Smooth muscle cell (in vitro differentiated cells): ENCODE measurements around the gene CXCL11. TPM values are rescaled to one million over a fixed set of nuclear protein-coding genes. Genes with fewer than 3 reads are reported as not detected.
A peak's percentile ranks its signal among the peaks of the same experiment; 100 is the strongest.
"Not testable (repeated sequence)": the region's sequence is repeated elsewhere in the genome, so short reads cannot be mapped to it uniquely, and the experiment has no call there.

ENCODE experiments used
- DNase-seq: peaks from one replicate; lab custom pipeline; 2025; ENCODE audit not compliant: unreplicated experiment; lab: John Stamatoyannopoulos, UW
- H2AFZ ChIP-seq: fragments of 200-600 bp; sonication (generic); 2 replicates; pipeline ENCODE4 v1.6.0; 2016; ENCODE audit warnings: antibody characterized with exemption, low read depth, mild to moderate bottlenecking
- H3F3A ChIP-seq: fragments of 200-600 bp; sonication (generic); 2 replicates; pipeline ENCODE4 v1.6.0; 2017; ENCODE audit warnings: antibody characterized with exemption, low read depth
- H3K27ac ChIP-seq: fragments of 200-600 bp; sonication (generic); 2 replicates; pipeline ENCODE4 v1.5.1; 2016; ENCODE audit warnings: low read depth, mild to moderate bottlenecking
- H3K27me3 ChIP-seq: fragments of 200-600 bp; sonication (generic); 2 replicates; pipeline ENCODE4 v1.6.1; 2016; ENCODE audit warnings: low read depth, mild to moderate bottlenecking
- H3K36me3 ChIP-seq: fragments of 200-600 bp; sonication (generic); 2 replicates; pipeline ENCODE4 v1.5.1; 2016; ENCODE audit warnings: low read depth
- H3K4me1 ChIP-seq: fragments of 200-600 bp; sonication (generic); 2 replicates; pipeline ENCODE4 v1.5.1; 2016; ENCODE audit warnings: low read depth
- H3K4me2 ChIP-seq: fragments of 200-600 bp; sonication (generic); 2 replicates; pipeline ENCODE4 v1.6.0; 2016; ENCODE audit warnings: mild to moderate bottlenecking
- H3K4me3 ChIP-seq: fragments of 200-600 bp; sonication (generic); 2 replicates; pipeline ENCODE4 v1.5.1; 2016; ENCODE audit warnings: mild to moderate bottlenecking
- H3K79me2 ChIP-seq: fragments of 200-600 bp; sonication (generic); 2 replicates; pipeline ENCODE4 v1.6.0; 2016; ENCODE audit warnings: low read depth, mild to moderate bottlenecking
- H3K9ac ChIP-seq: fragments of 200-600 bp; sonication (generic); 2 replicates; pipeline ENCODE4 v1.6.0; 2016; ENCODE audit warnings: low read depth
- H3K9me3 ChIP-seq: fragments of 200-600 bp; sonication (generic); replicated peaks from 2 replicates; pipeline ENCODE4 v1.5.1; 2016; ENCODE audit warnings: low read depth
- H4K20me1 ChIP-seq: fragments of 200-600 bp; sonication (generic); 2 replicates; pipeline ENCODE4 v1.6.0; 2016; ENCODE audit warnings: low read depth
- WGBS: methylation state at CpG from one replicate; pipeline ENCODE4 v1.1.7; 2016; ENCODE audit warnings: low lambda C conversion rate; 5-methylcytosine and 5-hydroxymethylcytosine counted together
- polyA plus RNA-seq: library from polyadenylated mRNA; unstranded; fragments of >200 nt; fragmentation: Nextera tagmentation; extraction: Ambion mirVana; gene quantifications from 2 replicates; pipeline ENCODE4 v1.2.1, GENCODE V29; 2016
- total RNA-seq: library from RNA; depleted of rRNA; stranded (reverse); fragments of >200 nt; gene quantifications from 2 replicates; pipeline ENCODE4 v1.2.3, GENCODE V29; 2014
- TF ChIP-seq, protein P1 (sequence below): fragments of 200-600 bp; sonication (generic); IDR thresholded peaks from 2 replicates; pipeline ENCODE4 v1.5.1; 2017; ENCODE audit warnings: borderline replicate concordance, mild to moderate bottlenecking, antibody characterized with exemption; ENCODE audit not compliant: insufficient read depth, poor library complexity, severe bottlenecking

CXCL11 gene
- total and polyA plus RNA-seq, 2 experiments from 2014 or later: not detected

DNA sequence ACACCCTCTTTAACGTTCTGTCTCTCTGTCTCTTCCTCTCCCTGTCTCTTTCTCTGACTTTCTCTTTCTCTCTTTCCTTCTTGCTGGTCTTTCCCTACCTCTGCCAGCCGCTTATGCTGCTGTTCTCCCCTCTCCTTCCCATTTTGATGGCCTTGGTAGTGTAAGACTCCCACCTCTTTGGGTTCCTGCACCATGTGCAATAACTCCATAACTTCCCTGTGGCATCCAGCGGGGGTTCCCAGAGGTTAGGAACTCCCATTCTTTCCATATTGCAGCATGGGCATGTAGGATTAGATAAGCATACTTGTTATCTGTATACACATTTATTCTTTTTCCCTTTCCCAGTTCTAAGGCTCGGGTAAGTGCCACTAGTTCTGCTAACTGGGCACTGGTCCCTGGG is 8.8 kb upstream of the CXCL11 start:
- not testable (repeated sequence) for H2AFZ ChIP-seq, H3K79me2 ChIP-seq, H3K4me3 ChIP-seq, DNase-seq, H3K36me3 ChIP-seq, H3K9ac ChIP-seq, H3K27ac ChIP-seq, H3F3A ChIP-seq, H3K4me1 ChIP-seq, H3K27me3 ChIP-seq, H4K20me1 ChIP-seq, H3K9me3 ChIP-seq, H3K4me2 ChIP-seq
- WGBS: 84% methylated on average over 4 of the region's 4 CpGs

DNA sequence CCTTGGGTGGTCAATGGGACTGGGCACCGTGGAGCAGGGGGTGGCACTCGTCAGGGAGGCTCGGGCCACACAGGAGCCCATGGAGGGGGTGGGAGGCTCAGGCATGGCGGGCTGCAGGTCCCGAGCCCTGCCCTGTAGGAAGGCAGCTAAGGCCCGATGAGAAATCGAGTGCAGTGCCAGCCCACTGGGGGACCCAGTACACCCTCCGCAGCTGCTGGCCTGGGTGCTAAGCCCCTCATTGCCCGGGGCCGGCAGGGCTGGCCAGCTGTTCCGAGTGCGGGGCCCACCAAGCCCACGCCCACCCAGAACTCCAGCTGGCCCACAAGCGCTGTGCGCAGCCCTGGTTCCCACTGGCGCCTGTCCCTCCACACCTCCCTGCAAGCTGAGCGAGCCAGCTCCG is 7.4 kb upstream of the CXCL11 start:
- WGBS: 97% methylated on average over 16 of the region's 18 CpGs
- H2AFZ ChIP-seq: not testable (repeated sequence)

DNA sequence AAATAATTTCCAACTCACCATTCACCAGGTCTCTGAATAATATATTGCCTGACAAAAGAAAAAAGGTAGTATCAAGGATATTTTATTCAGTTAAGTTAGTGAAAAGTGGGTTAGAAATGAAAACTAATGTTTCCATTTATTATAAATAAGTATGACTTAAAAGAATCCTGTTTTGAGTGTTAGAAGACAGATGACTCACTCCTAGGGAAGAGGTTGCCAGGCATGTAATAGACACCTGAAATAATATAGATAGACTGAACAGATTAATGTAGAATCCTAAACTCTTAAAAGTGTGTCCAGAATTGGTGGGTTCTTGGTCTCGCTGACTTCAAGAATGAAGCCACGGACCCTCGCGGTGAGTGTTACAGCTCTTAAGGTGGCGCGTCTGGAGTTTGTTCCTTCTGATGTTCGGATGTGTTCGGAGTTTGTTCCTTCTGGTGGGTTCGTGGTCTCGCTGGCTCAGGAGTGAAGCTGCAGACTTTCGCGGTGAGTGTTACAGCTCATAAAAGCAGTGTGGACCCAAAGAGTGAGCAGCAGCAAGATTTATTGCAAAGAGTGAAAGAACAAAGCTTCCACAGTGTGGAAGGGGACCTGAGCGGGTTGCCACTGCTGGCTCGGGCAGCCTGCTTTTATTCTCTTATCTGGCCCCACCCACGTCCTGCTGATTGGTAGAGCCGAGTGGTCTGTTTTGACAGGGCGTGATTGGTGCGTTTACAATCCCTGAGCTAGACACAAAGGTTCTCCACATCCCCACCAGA is 6.5 kb upstream of the CXCL11 start:
- H3K4me3 ChIP-seq, H3K79me2 ChIP-seq, H3F3A ChIP-seq, H3K9ac ChIP-seq, H3K27me3 ChIP-seq, H3K27ac ChIP-seq, H3K4me1 ChIP-seq, DNase-seq, H4K20me1 ChIP-seq, H2AFZ ChIP-seq, H3K4me2 ChIP-seq, H3K9me3 ChIP-seq, H3K36me3 ChIP-seq: not testable (repeated sequence)
- WGBS: 86% methylated on average over 17 of the region's 18 CpGs

More for the DNA sequence above, 7.4 kb upstream of the CXCL11 start:
- H3K4me3 ChIP-seq, H3K79me2 ChIP-seq, H3K4me2 ChIP-seq, H3K27ac ChIP-seq, DNase-seq, H3K9me3 ChIP-seq, H3K36me3 ChIP-seq, H3K27me3 ChIP-seq, H3K9ac ChIP-seq, H3F3A ChIP-seq, H4K20me1 ChIP-seq, H3K4me1 ChIP-seq: not testable (repeated sequence)

DNA sequence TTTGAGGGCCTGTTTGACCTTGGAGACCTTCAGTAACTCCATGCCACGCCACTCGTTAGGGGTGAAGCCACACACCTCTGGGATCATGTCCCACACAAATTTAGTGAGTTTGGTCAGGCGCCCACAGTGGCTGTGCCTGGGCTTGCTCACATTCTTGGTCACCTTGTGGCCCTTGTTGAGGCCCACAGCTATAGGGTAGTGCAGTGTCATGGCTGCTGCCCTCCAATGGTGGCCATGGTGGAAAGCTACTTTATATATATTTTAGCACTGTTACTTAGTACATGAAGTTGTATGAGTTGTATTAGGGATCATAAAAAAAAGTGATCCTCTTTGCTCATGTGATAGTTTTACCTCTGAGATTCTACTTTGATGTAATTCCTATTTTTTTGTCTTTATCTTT is 985 bp upstream of the CXCL11 start:
- Histone ChIP-seq H3K27me3 (no peaks in the 10 kb centered on the region), H3K4me2 (no peak overlapping the region), H3F3A (no peaks in the 10 kb centered on the region), H4K20me1 (no peaks in the 10 kb centered on the region), H3K27ac (no peak overlapping the region), H3K79me2 (no peaks in the 10 kb centered on the region), H3K4me1 (no peaks in the 10 kb centered on the region), H3K36me3 (no peaks in the 10 kb centered on the region), H3K9ac (no peak overlapping the region), H2AFZ (no peak overlapping the region), H3K9me3 (no peaks in the 10 kb centered on the region), H3K4me3 (no peak overlapping the region)
- 95% methylated on average over 3 of the region's 3 CpGs for WGBS
- TF ChIP-seq, protein P1, sequence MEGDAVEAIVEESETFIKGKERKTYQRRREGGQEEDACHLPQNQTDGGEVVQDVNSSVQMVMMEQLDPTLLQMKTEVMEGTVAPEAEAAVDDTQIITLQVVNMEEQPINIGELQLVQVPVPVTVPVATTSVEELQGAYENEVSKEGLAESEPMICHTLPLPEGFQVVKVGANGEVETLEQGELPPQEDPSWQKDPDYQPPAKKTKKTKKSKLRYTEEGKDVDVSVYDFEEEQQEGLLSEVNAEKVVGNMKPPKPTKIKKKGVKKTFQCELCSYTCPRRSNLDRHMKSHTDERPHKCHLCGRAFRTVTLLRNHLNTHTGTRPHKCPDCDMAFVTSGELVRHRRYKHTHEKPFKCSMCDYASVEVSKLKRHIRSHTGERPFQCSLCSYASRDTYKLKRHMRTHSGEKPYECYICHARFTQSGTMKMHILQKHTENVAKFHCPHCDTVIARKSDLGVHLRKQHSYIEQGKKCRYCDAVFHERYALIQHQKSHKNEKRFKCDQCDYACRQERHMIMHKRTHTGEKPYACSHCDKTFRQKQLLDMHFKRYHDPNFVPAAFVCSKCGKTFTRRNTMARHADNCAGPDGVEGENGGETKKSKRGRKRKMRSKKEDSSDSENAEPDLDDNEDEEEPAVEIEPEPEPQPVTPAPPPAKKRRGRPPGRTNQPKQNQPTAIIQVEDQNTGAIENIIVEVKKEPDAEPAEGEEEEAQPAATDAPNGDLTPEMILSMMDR: no peak
- no peak for DNase-seq

DNA sequence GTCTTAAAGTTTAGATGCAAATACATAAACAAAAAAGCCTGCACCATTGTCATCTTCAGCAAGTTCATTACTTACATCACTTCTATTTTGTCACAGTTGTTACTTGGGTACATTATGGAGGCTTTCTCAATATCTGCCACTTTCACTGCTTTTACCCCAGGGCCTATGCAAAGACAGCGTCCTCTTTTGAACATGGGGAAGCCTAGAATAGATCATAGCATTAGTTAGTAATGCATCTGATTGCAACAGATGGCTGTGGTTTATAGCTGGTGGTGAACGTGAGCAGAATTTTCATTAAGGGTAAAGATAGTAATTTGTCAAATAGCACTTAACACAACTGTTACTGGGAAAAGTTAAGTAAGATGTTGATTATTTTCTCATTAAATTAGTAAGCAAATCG is 729 bp downstream of the CXCL11 start:
- no peaks in the 10 kb centered on the region for H3F3A ChIP-seq
- H3K4me1 ChIP-seq: no peaks in the 10 kb centered on the region
- H3K27ac ChIP-seq: no peak overlapping the region
- H3K27me3 ChIP-seq: no peaks in the 10 kb centered on the region
- TF ChIP-seq, protein P1: no peak
- H3K9me3 ChIP-seq: no peaks in the 10 kb centered on the region
- DNase-seq: no peak
- H3K79me2 ChIP-seq: no peaks in the 10 kb centered on the region
- no peaks in the 10 kb centered on the region for H4K20me1 ChIP-seq
- 40% methylated on average over 3 of the region's 3 CpGs for whole genome bisulfite sequencing
- peak overlapping the region; percentile 28 for H2AFZ ChIP-seq
- no peaks in the 10 kb centered on the region for H3K36me3 ChIP-seq
- H3K9ac ChIP-seq: no peak overlapping the region
- H3K4me3 ChIP-seq: no peak overlapping the region
- no peak overlapping the region for H3K4me2 ChIP-seq
